AML-193 (cell line): ENCODE data around the gene A3GALT2.

Source experiments
- DNase-seq, 2 experiments: peaks; one replicate each; lab custom pipeline; 2025; lab: John Stamatoyannopoulos, UW

The A3GALT2 gene

DNA sequence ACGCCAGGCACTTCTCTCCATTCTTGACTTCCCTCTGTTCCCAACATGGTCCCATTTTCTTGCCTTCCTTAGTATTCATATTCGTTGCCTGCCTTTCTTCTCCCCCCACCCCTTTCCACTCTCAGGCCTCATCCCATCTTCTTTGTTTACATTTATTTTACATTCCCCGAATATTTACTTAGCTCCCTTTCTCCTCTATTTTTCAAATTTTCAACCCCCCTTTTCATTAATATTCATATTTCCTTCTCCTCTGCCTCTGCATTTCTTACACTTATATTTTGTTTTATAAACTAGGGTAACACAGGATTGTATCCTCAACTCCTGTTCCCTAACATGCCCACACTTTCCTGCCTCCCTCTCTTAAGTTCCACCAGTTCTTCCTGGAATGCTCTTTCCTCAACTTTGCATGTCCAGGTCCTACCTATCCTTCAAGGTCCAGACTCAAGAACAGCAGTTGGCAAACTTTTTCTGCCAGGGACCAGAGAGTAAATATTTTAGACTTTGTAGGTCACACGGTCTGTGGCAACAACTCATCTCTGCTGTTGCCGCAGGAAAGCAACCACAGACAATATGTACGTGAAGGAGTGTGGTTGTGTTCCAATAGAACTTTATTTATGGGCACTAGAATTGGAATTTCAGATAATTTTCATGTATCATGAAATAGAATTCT, 29.8 kb upstream of the A3GALT2 start:
- DNase-seq = peak in 1 of 2 experiments; percentile 9

DNA sequence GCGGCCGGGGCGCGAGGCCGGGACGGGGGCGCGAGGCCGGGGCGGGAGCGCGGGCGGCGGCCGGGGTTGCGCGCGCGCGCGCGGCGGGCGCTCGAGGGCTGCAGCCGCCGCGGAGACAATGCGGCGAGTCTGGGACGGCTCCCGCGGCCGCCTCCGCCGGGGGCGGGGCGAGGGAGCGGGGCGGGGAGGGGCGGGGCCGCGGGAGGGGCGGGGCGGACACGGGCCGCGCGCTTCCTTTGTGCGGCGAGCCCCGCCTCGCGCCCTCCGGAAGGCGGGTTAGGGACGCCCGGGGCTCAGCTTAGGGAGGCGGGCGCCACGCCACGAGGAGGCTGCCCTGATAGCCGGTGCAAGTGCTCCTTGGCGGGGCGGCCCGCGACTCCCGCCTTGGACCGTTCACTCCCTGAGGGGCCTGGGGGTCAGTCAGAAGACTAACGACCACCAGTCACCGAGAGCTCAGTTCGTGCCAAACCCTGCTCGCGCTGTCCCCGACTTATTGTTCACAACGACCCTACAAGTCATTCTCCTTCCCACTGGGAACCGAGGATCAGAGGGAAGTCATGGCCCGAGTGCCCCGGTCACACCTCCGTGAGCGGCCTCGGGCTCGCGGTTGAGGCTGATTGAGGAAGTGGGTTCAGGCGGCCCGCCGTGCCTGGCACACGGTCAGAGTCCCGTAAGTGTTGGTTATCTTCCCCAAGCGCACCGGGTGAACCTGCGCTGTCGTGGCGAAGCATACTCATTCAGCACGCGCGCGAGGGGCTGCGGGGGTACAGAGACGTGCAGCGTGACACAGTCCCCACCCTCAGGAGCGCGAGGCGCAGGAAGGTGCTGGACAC, 29.1 kb upstream of the A3GALT2 start:
- DNase-seq = peak; percentile 71 to 77

DNA sequence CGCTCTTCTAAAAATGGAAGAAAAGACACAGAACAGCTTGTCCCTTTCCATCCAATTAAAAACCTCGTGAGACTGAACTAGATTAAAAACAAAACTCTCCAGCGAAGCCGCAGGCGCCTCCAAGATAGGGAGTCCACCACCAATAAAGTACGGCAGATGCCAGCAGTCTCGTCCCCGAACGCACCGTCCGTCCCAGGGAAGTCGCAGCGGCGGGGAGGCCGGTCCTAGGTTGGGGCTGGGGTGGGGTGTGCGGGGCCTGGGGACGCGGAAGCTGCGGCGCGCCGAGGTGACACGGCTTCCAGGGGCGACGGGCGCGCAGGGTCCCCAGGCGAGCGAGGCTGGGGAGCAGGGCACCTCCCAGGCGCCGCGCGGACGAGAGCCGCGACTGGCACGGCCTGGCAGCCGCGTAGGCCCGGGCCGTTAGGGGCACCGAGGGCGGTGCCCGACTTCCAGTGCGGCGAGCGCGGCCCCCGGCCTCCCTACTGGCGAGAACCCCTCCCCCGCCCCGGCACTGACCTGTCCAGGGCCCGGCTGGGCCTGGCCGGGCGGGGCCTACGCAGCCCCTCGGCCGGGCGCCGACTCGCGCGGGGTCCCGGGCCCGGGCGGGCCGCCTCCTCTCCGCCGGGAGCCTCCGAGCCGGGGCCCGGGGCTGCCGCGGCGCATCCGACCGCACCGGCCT, 28.3 kb upstream of the A3GALT2 start:
- peak in 1 of 2 experiments; percentile 21 for DNase-seq

GRCh38 chr1:33348676-33349080, 27.8 kb upstream of the A3GALT2 start:
- DNase-seq = no peak

DNA sequence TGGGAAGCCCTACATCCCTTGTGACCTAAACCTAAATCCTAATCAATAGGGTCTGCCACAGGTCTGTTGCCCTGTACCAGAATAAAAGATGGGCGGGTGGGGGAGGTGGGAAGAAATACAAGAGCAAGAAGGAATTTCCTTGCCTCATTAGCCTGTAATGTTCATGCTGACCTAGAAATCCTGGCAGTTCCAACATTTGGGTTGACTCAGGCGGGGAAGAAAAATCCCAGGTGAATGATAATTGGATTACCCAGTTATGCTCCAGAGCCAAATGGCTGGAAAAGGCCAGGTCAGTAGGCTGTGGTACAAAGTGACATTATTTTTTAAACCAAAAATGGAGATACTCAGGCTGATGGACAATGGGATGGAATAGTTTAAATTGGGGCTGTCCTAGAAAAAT, 27.3 kb upstream of the A3GALT2 start:
- DNase-seq = no peak

- no peak for DNase-seq
Measured at GRCh38 chr1:33347650-33347992, 26.7 kb upstream of the A3GALT2 start.

DNA sequence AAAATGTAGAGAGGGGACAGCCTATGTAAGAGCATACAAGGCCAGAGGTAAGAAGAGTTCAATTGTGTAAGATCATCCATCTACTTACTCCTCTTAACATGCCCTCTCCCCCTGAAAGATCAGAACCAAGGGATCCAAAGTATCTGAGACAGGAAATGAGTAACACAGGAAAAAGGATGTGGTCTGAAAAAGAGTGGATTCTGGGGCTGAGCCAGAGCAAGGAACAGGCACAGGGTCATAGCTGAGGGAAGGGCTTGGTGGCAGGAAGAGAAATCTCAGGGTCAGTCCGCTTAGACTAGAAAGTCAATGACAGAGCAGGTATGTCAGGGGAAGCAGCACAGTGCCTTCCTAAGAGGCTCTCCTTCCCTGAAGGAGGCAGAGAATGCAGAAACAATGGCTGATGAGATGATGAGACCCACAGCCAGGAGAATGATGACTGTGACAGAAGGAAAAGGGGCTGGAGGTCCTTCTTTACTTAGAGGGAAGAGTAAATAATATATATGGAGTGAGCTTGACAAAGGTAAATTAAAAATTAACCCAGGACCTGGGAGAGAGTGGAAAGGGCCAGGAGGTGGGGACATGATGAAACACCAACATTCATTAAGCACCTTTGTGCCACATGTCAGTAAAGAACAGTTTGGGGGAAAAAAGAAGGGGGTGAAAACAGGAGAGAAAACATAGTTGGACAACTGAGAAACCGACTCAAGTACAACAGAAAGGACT, 26.2 kb upstream of the A3GALT2 start:
- DNase-seq = peak; percentile 22 to 36

GRCh38 chr1:33346533-33346926, 25.6 kb upstream of the A3GALT2 start:
- no peak for DNase-seq

DNA sequence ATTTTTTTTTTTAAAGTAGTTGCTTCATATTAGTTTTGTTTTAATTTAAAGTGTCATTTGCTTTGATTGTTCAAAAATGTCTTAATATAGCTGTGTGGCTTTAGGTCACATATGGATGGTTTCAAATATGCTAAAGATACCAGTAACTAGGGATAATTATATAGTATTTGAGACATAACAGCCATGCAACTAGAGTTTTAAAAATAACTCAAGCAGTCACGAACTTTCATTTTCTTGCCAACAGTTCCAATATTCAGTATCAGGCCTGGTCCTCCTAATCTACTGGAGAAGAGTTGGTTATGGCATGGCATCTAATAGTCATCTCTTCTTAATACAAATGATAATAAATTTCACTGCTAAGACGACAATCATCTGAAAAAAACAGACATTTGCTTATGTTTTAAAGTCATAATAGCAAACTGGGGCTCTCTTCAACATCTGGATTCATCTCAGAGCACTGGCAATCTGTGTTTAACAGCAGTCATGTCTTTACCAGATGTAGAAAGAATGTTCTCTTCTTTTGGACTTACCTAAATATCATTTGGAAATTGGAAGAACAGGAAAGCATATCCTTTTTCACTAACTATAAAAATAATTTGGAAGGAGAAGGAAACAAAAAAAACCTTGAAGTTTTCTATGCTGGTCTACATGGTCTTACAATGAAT, 24.1 kb upstream of the A3GALT2 start:
- no peak for DNase-seq

DNA sequence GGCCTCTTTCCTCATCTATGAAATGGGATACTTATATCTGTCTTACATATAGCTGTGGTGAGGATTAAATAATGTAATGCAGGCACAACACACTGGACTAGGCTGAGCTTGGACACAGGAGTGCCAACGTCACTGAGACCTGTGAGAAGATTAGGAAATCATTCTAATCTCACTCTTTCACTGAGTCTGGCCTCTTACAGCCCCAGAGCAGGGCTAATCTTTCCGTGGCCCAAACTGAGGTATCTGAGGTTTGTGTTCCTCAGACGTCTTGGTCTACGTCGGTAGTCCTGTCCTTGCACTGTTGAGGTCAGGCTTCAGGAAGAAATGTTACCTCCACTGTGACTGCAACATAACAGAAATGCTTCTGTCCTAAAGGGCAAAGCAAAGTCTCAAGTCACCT, 22.6 kb upstream of the A3GALT2 start:
- no peak for DNase-seq

- DNase-seq = no peak
Measured at GRCh38 chr1:33342041-33342723, 21.3 kb upstream of the A3GALT2 start.

GRCh38 chr1:33341190-33341589, 20.3 kb upstream of the A3GALT2 start:
- no peak for DNase-seq

- no peak for DNase-seq
Measured at GRCh38 chr1:33339413-33339812, 18.5 kb upstream of the A3GALT2 start.

DNA sequence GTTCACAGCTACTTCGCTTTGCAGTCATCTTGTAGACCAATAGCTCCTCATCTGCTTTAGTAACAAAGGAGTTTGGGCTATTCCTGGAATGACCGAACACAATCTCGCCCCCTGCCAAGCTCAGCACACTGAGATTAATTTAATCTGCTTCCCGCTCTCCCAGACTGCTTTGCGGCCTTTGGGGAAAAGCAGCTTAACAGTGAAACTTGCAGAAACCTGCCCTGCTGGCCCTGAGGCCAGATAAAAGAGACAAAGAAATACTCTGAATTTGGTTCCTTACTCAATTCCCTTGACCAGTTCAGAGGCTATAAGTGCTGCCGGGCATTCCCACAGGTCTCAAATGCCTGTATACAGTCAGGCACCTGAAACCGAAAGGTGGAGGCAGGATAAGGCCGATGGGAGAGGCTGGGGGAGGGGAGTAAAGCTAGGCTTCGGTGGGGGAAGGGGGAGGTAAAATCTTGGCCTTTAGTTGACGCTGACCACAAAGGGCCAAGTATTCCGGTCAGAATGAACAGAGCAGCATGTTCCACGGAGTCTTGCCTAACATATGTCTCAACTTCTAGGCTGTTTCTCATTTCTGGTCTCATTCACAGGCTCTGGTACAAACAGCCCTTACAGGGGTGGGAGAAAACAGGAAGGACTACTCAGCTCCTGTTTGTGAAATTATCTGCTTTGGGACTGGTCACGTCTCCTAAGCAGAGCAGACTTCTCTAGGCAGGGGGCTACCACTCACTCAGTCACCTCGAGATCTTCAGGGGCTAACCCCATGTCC, 17.7 kb upstream of the A3GALT2 start:
- peak; percentile 92 to 97 for DNase-seq

DNA sequence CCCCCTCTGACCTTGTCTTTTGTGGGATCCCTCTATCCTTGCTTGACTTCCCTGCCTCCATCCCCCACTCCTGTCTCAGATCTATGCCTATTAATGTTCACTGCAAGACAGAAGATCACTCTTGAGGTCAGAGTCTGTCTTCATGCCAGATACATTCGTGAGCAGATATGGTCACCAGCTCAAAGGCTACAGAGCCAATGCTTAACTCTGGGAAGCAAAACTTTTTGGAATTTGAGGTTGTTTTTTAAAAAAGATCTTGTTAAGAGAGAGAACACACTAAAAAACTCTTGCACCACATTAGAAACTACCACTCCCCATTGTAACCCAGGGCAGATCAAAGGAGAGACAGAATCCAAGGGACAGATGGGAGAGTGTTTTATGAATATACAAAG, 17.1 kb upstream of the A3GALT2 start:
- no peak for DNase-seq

GRCh38 chr1:33337441-33337840, 16.5 kb upstream of the A3GALT2 start:
- DNase-seq = no peak

- DNase-seq = no peak
Measured at GRCh38 chr1:33336580-33336979, 15.7 kb upstream of the A3GALT2 start.

- DNase-seq = peak; percentile 9 to 21
Measured at GRCh38 chr1:33335020-33335419, 14.1 kb upstream of the A3GALT2 start.

DNA sequence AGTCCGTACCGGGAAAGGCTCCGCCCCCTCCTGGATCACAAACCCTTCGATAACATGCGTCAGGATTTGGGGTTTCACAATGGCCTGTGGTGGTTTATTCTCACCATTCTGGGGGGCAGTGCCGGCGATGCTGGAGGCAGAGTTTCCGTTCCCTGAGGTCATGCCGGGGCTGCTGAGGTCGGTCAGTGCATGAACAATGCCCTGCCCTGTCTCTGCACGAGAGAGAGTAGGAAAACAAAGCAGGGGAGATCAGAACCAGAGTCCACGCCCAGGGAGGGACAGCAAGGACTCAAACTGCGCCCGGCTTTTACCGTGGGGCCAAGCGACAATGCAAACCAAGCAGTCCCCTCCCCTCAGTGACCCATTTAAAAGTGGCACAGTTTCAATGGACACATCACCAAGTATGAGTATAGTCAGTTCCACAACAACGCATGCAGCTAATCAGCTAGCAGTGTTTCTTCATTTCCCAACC, 13.2 kb upstream of the A3GALT2 start:
- no peak for DNase-seq

DNA sequence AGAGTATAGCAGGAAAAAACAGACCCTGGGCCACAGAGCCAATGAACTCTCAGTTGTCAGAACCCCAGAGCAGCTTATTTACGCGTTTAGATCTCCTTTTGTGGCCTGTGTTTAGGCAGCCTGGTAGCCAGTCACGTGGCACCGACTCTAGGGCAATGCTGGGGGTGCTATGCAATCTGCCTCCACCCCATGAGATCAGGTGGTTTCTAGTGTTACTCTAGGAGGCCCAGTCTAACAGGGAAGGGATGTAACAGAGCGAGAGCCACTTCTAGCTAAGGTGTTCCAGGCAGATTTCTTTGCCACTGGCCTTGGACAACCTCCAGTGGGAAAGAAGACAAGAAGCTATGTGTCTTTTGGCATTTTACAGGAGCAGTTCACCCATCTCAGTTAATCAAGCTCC, 12.0 kb upstream of the A3GALT2 start:
- DNase-seq = no peak
